NCI-H82 treated with DMSO at 0.1 percent for 48 hours (cell line): ENCODE measurements around the gene TPSAB1.
"Not testable (repeated sequence)": the region's sequence is repeated elsewhere in the genome, so short reads cannot be mapped to it uniquely, and the experiment has no call there.

Experiments
- DNase-seq: peaks from one replicate; lab custom pipeline; 2025; ENCODE audit not compliant: unreplicated experiment; lab: John Stamatoyannopoulos, UW

The TPSAB1 gene

GRCh38 chr16:1264345-1265089 lies 24.0 kb downstream of the TPSAB1 start:
- DNase-seq, result no peak

- DNase-seq, result no peak
These were observed 24.7 kb downstream of the TPSAB1 start for GRCh38 chr16:1265090-1265630.

- DNase-seq, result no peak
These were observed 25.3 kb downstream of the TPSAB1 start for GRCh38 chr16:1265826-1266225.

GRCh38 chr16:1269418-1269817 lies 28.9 kb downstream of the TPSAB1 start:
- DNase-seq, result not testable (repeated sequence)

- no peak for DNase-seq
These were observed 30.8 kb downstream of the TPSAB1 start for GRCh38 chr16:1271380-1271723.

GRCh38 chr16:1271724-1272413 lies 31.4 kb downstream of the TPSAB1 start:
- not testable (repeated sequence) for DNase-seq

- no peak for DNase-seq
These were observed 32.1 kb downstream of the TPSAB1 start for GRCh38 chr16:1272453-1273198.

- DNase-seq, result no peak
These were observed 33.3 kb downstream of the TPSAB1 start for GRCh38 chr16:1273816-1274215.

GRCh38 chr16:1274767-1275166 lies 34.3 kb downstream of the TPSAB1 start:
- no peak for DNase-seq

GRCh38 chr16:1275791-1276579 lies 35.5 kb downstream of the TPSAB1 start:
- no peak for DNase-seq

GRCh38 chr16:1276580-1276878 lies 36.0 kb downstream of the TPSAB1 start:
- DNase-seq, result no peak

GRCh38 chr16:1277151-1277598 lies 36.7 kb downstream of the TPSAB1 start:
- no peak for DNase-seq

GRCh38 chr16:1277617-1278282 lies 37.2 kb downstream of the TPSAB1 start:
- no peak for DNase-seq

GRCh38 chr16:1278477-1278876 lies 38.0 kb downstream of the TPSAB1 start:
- DNase-seq, result no peak

- DNase-seq, result no peak
These were observed 38.8 kb downstream of the TPSAB1 start for GRCh38 chr16:1279081-1279944.

GRCh38 chr16:1279945-1280589 lies 39.6 kb downstream of the TPSAB1 start:
- DNase-seq, result no peak

GRCh38 chr16:1280783-1281182 lies 40.3 kb downstream of the TPSAB1 start:
- no peak for DNase-seq

GRCh38 chr16:1281517-1281916 lies 41.0 kb downstream of the TPSAB1 start:
- DNase-seq, result no peak

GRCh38 chr16:1282324-1282973 lies 41.9 kb downstream of the TPSAB1 start:
- DNase-seq, result no peak
